A673 (cell line): ENCODE results near the gene FUZ. TPM values are rescaled to one million over a fixed set of nuclear protein-coding genes. Genes with fewer than 3 reads are reported as not detected.
A peak's percentile ranks its signal among the peaks of the same experiment; 100 is the strongest.

Source experiments
- BruUV-seq: library from RNA; stranded (reverse); fragments of 400-500 nt; replicated peaks from 2 replicates; lab custom pipeline; 2021; lab: Mats Ljungman, UMichigan
- CTCF ChIA-PET: fragments of 300-600 bp; sonication (Branson Sonifier 250); formaldehyde crosslinking; loops from one replicate; lab custom pipeline; 2022; ENCODE audit warnings: antibody characterized with exemption; lab: Charles Lee
- POLR2A ChIA-PET: fragments of 300-600 bp; sonication (Branson Sonifier 250); formaldehyde crosslinking; loops from one replicate; lab custom pipeline; 2022; ENCODE audit warnings: antibody characterized with exemption; ENCODE audit not compliant: low non-redundant PET; lab: Charles Lee
- DNase-seq: peaks from one replicate; pipeline ENCODE4 v3.0.0-alpha.2; 2015; ENCODE audit warnings: low spot score
- H3K27ac ChIP-seq: fragments of 200-600 bp; sonication (generic); 2 replicates; pipeline ENCODE4 v1.5.1; 2016; ENCODE audit warnings: mixed run types, low read depth, mild to moderate bottlenecking, mixed read lengths, antibody characterized with exemption, low read length; ENCODE audit not compliant: poor library complexity, severe bottlenecking
- H3K27me3 ChIP-seq: fragments of 200-600 bp; sonication (generic); replicated peaks from 2 replicates; pipeline ENCODE4 v1.6.1; 2017; ENCODE audit warnings: mixed run types, low read depth, mild to moderate bottlenecking, mixed read lengths, antibody characterized with exemption, low read length; ENCODE audit not compliant: insufficient read depth, poor library complexity
- H3K36me3 ChIP-seq: fragments of 200-600 bp; sonication (generic); 2 replicates; pipeline ENCODE4 v1.6.1; 2016; ENCODE audit warnings: mixed run types, mild to moderate bottlenecking, mixed read lengths, antibody characterized with exemption, low read length; ENCODE audit not compliant: insufficient read depth, poor library complexity, severe bottlenecking
- H3K4me1 ChIP-seq: fragments of 200-600 bp; sonication (generic); 2 replicates; pipeline ENCODE4 v1.6.1; 2017; ENCODE audit warnings: mixed run types, mild to moderate bottlenecking, mixed read lengths, antibody characterized with exemption, low read length; ENCODE audit not compliant: insufficient read depth, poor library complexity, severe bottlenecking
- H3K4me3 ChIP-seq: fragments of 200-600 bp; sonication (generic); 2 replicates; pipeline ENCODE4 v1.5.1; 2016; ENCODE audit warnings: low read depth, mixed run types, mild to moderate bottlenecking, mixed read lengths, low read length; ENCODE audit not compliant: poor library complexity, severe bottlenecking
- H3K9me3 ChIP-seq: fragments of 200-600 bp; sonication (generic); 2 replicates; pipeline ENCODE4 v1.6.1; 2016; ENCODE audit warnings: mixed run types, low read depth, mild to moderate bottlenecking, mixed read lengths, antibody characterized with exemption, low read length; ENCODE audit not compliant: poor library complexity, severe bottlenecking
- CTCF ChIP-seq: fragments of 300-800, 200-600 bp; sonication (generic); conservative IDR thresholded peaks from 2 replicates; pipeline ENCODE4 v1.5.1; 2017; ENCODE audit warnings: low read depth, mild to moderate bottlenecking, antibody characterized with exemption, low read length, moderate library complexity, mixed read lengths
- EZH2 ChIP-seq: fragments of 200-600 bp; sonication (generic); IDR thresholded peaks from 2 replicates; pipeline ENCODE4 v1.6.1; 2017; ENCODE audit warnings: borderline replicate concordance, low read depth, mild to moderate bottlenecking, mixed read lengths, antibody characterized with exemption, low read length; ENCODE audit not compliant: poor library complexity, severe bottlenecking
- intact Hi-C: fragments of 100-400 bp; cut with micrococcal nuclease; formaldehyde crosslinking; loops from one replicate; pipeline ENCODE4 v1.10.0; 2022; ENCODE audit not compliant: unreplicated experiment
- total RNA-seq: library from RNA; stranded (reverse); gene quantifications from 2 replicates; pipeline ENCODE4 v1.2.3, GENCODE V29; 2021

FUZ gene
- total RNA-seq, 1 experiment from 2014 or later = 53.0 TPM

- POLR2A ChIA-PET = no interaction called here
Observed at GRCh38 chr19:49814010-49814409, 918 bp upstream of the FUZ start.

GRCh38 chr19:49812452-49812996, 568 bp downstream of the FUZ start:
- no peaks in the 10 kb centered on the region for H3K27me3 ChIP-seq
- no peaks in the 10 kb centered on the region for H3K36me3 ChIP-seq
- H3K27ac ChIP-seq = peak overlapping the region; percentile 89
- BruUV-seq = TSS peak; percentile 79
- H3K9me3 ChIP-seq = no peaks in the 10 kb centered on the region
- TF ChIP-seq EZH2 = no peak
- TF ChIP-seq CTCF = no peak
- intact Hi-C loops = loop anchor here (2.0 to 5.0 kb wide), 2 partner anchors 38 to 220 kb away; partner anchors contain the start of genes PRR12 and PTOV1
- ChIA-PET CTCF (interaction anchor here (0.6 to 1.0 kb wide), 2 partner anchors 38 to 292 kb away, joined by 3 to 5 read pairs; no protein-coding TSS in a partner anchor), POLR2A (interaction anchor here (0.7 kb wide), 1 partner anchor 247 kb away, joined by 3 read pairs; no protein-coding TSS in a partner anchor)
- H3K4me3 ChIP-seq = peak overlapping the region; percentile 63
- DNase-seq = no peak
- H3K4me1 ChIP-seq = peaks cover 26% of the 10 kb centered on the region

More at GRCh38 chr19:49814010-49814409, 918 bp upstream of the FUZ start:
- H3K27ac ChIP-seq = peak overlapping the region; percentile 89
- peak overlapping the region; percentile 63 for H3K4me3 ChIP-seq
- CTCF ChIA-PET = no interaction called here
- H3K4me1 ChIP-seq = peaks cover 20% of the 10 kb centered on the region
- H3K36me3 ChIP-seq = no peaks in the 10 kb centered on the region
- intact Hi-C loops = loop anchor here (5.0 kb wide), 1 partner anchor 222 kb away; the partner anchor contains the start of gene PRR12
- BruUV-seq = no TSS peak
- no peaks in the 10 kb centered on the region for H3K9me3 ChIP-seq
- H3K27me3 ChIP-seq = no peaks in the 10 kb centered on the region
- no peak for TF ChIP-seq EZH2
- TF ChIP-seq CTCF = no peak
- no peak for DNase-seq

- Histone ChIP-seq H3K4me1 (peaks cover 20% of the 10 kb centered on the region), H3K27me3 (no peaks in the 10 kb centered on the region), H3K36me3 (peaks cover 9% of the 10 kb centered on the region), H3K27ac (no peak overlapping the region), H3K9me3 (no peaks in the 10 kb centered on the region), H3K4me3 (no peak overlapping the region)
- TF ChIP-seq CTCF (no peak), EZH2 (no peak)
- intact Hi-C loops = loop anchor here (5.0 kb wide), 1 partner anchor 219 kb away; the partner anchor contains the start of gene PRR12
- CTCF ChIA-PET = no interaction called here
- POLR2A ChIA-PET = no interaction called here
- no TSS peak for BruUV-seq
- no peak for DNase-seq
Observed at GRCh38 chr19:49811328-49811727, 1.8 kb downstream of the FUZ start.
